Superior temporal gyrus (tissue), 1 donor: ENCODE measurements around the gene LRRC32.

ENCODE experiments used
- DNase-seq: peaks from one replicate; pipeline ENCODE4 v3.0.0-alpha.2; 2016; ENCODE audit errors: extremely low spot score

The LRRC32 gene, protein sequence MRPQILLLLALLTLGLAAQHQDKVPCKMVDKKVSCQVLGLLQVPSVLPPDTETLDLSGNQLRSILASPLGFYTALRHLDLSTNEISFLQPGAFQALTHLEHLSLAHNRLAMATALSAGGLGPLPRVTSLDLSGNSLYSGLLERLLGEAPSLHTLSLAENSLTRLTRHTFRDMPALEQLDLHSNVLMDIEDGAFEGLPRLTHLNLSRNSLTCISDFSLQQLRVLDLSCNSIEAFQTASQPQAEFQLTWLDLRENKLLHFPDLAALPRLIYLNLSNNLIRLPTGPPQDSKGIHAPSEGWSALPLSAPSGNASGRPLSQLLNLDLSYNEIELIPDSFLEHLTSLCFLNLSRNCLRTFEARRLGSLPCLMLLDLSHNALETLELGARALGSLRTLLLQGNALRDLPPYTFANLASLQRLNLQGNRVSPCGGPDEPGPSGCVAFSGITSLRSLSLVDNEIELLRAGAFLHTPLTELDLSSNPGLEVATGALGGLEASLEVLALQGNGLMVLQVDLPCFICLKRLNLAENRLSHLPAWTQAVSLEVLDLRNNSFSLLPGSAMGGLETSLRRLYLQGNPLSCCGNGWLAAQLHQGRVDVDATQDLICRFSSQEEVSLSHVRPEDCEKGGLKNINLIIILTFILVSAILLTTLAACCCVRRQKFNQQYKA

DNA sequence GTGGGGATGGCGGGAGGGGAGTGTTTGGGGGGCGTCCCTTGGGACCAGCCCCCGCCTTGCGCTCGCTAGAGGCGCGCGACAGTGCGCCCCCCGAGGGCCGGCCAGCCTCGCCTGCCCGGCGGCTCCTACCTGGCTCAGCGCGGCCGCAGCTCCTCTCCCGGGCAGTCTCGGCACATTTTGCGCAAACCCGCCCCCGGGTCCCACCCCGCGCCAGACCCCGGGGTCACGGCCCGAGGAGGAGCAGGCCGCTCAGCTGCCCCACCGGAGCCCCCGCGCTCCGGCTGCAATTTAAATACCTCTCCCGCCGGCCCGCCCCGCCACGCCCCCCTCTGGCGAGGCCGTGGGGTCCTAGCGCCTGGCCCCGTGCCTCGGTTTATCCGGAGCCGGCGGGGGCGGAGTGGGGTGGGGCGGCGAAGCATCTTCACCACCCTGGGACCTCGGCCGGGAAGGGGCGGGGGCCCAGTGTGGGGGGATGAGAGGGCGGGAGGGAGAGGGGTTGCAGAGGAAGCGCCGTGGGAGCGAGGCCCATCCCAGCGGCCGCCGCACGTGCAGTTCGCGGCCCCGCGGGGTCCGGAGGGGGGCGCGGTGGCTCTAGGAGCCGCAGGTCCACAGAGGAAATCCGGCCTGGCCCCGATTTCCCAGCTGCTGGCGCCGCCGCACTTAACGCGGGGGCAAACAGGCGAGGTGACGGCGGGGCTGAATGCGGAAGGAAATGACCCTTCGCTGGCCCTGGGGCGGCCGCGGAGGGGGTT, at the start of gene LRRC32:
Gene LRRC32, minus strand, starts transcription at position 263 of the 752 bp plus-strand sequence. CDS start 4,793 bp downstream, outside the sequence.
- DNase-seq: no peak

DNA sequence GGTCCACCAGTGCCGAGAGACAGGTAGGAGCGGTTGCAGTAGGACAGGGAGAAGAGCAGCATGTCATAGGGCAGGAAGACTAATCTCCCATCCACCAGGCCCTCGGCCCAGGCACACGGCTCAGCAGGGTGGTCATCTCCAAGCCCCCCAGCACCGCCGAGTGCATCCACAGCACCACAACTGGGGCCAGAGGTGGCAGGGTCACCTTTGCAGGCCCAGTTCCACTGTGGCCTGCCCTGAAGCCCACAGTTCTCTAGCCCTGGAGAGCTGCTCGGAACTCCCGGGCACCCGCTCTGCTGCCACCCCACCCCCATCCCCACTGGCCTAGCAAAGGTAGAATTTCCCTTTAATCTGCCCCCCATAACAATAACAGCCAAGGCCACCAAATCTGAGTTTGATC, 49.1 kb upstream of the LRRC32 start:
- DNase-seq: no peak

DNA sequence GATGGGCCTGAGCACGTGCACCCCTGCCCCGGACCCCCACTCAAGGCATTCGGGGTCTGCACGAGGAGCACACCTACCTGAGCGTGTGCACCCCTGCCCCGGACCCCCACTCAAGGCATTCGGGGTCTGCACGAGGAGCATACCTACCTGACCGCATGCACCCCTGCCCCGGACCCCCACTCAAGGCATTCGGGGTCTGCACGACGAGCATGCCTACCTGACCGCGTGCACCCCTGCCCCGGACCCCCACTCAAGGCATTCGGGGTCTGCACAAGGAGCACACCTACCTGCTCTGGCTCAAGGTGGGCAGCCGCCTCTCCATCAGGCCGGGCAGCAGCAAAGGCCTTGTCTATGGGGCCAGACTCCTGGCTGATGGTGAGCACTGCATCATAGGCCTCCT, 48.7 kb upstream of the LRRC32 start:
- DNase-seq: no peak

DNA sequence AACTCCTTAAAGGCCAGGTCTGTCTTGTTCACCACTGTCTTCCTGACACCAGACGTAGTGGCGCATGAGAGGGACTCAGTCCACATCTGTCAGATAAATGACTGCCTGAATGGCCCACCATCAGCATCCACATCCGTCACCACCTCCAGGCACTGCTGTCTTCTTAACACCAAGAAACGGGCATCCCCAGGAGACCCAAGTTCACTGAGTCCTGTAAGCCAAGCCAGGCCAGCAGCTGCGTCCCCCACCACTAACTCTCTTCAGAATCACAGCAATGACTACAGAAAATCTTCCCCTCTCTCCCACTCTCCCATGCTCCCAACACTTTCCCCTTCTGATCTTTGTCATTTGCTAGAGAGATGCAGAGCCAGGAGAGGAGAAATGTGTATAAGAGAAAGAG, 47.3 kb upstream of the LRRC32 start:
- no peak for DNase-seq

DNA sequence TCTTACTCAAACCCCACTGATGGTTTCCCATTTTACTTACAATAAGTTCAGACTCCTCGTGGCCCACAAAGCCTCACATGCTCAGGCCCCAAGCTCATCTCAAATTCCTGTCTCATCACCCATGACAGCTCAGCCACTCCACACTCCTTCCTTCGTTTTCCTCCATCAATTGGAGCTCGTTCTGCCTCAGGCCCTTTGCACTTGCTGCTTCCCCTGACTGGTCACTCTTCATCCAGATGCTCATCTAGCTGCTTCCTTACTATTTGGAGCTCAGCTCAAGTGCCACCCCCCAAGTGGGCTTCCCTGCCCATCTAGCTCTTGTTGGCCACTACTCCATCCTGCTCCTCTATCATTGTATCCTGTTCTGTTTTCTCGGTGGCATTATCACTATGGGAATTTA, 46.8 kb upstream of the LRRC32 start:
- no peak for DNase-seq

DNA sequence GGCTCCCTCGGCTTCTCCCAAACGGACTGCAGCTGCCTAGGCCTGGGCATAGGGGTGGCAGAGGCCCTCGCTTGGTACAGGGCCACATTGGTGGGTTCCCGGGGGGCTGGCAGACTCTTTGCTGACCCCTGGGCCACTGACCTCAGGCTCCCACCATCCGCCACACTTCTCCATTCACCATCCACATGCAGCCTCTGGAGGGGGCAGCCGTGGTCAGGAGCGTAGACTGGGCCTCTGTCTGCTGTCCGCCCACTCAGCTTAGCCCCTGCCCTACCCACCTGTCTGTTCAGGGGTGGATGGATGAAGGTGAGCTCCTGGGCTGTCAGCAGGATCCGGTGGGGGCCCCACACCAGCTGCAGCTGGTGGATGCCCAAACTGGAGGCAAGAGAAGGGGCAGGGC, 45.7 kb upstream of the LRRC32 start:
- DNase-seq: no peak

DNA sequence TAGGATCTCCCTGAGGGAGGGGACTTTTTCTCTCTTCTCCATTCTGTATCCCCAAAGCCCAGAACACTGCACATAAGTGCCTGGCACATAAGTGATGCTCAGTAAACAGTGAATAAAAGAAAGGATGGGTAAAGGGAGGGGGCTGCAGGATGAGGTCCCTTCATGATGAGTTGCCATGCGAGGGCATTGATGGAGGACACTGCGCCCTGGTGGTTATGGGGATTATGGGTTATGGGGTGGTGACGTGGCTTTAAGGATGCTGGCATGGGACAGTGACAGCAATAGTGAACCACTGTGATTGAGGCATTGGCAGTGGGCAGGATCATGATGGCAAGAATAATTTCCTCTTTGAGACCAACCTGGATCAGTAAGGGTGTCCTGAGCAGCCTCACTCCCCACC, 43.9 kb upstream of the LRRC32 start:
- no peak for DNase-seq

DNA sequence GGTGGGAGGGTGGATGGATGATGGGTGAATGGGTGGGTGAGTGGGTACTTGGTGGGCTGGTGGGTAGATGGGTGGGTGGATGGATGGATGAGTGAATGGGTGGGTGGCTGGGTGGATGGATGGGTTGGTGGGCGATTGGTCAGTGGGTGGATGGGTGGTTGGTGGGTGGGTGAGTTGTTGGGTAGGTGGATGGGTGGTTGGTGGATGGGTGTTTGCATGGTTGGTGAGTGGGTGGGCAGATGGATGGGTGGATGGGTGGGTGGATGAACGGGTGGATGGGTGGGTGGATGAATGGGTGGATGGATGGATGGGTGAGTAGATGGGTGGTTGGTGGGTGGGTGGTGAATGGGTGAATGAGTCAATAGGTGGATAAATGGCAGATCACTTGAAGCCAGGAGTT, 43.0 kb upstream of the LRRC32 start:
- DNase-seq: no peak

DNA sequence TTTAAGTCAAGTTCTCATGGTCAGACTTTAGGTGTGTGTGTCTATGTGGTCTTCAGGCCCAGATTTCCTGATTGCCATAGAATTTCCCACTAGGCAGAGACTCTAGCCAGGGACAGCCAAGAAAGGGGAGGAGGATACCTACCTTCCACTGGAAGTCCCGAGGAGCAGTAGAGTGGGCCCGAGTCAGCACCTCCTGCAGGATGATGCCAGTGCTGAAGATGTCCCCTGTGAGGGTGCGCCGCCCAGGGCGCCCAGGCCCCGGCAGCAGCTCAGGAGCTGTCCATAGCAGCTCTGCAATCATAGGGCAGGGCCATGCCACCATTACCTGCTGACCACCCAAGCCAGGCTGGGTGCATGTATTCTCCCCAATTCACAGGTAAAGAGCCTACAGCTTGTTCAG, 41.6 kb upstream of the LRRC32 start:
- no peak for DNase-seq

DNA sequence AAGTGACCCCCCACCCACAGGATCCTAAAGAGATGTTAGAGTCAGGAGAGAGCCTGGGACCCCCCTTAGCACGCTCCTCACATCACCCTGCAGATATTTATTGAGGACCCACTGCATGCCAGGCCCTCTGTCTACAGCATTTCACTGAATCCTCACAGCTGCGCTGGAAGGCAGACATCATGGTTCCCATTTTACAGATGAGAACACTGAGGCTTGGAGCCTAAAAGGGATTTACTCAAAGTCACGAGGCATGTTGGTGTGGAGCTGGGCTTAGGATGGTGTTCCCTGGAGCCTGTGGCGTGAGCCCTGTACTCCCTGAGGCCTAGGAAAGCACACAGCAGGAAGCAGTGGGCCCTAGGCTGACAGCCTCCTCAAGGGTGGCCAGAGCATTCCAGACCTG, 39.2 kb upstream of the LRRC32 start:
- DNase-seq: no peak

DNA sequence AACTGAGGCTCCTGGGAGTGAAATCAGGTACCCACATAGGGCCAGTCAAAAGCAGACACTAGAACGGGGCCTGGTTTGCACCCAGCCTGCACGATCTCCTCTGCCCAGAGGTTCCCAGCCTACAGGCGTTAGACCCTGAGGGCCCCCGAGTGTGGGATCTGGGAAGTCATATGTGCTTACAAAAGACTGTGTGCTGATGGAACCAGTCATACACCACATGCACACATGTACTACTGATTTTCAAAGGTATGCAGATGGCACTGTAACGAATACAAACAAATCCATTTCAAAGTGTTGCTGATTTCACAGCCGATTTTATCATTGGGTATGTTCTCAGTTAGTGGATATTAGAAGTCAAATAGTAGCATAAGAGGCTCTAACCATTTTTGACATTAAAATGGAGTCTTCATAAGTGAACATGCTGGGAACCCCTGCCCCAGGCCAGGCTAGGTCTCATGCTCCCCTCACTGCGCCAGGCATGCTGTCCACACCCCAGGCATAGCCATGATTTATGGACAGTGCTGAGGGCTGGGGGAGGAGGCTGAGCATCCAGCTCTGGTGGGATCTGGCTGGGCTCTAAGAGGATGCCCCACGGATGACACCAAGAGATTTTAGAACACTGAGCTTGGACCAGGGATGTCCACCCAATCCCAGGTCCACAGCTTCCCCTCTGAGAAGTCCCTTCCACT, 38.6 kb upstream of the LRRC32 start:
- no peak for DNase-seq

DNA sequence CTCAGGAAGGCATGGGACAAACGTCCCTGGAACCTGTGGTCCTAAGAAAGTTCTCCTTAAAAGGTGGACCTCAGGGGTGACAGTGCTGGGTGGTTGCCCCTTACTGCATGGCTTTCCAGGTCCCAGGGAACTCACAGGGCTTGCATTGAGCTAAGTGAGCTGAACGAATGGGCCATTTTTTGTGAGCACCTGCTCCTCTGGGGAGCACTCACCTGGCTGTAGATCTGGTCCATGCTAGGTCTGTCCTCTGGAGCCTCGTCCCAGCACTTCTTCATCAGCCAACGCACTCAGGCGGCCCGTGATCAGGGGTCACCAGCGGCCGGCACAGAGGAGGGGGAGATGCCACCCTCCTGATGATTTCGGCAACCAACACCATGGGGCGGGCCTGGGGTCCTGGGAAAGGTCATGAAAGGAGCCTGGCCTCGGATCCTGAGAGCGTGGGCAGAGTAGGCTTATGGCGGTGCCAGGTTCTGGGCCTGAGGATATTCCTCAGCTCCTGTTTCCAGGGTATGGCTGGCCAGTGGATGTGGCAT, 36.8 kb upstream of the LRRC32 start:
- DNase-seq: no peak

DNA sequence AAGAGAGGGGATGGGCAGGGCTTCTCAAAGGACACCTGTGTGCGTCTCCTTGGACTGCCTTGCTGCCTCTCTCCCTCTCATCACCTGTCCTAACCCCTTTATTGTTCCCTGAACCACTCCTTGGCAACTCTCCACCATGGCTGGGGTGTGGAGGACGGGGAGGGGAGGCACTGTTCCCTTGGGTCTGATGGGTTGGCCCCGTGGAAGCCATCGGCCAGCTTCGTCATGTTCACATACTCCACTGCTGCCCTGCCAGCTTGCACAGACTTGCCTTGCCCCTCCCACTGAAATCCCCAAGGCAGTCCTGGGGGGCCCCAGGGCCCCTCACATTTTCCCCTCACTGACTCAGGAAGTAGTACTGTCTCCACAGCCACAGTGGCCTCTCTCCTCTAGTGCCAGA, 36.1 kb upstream of the LRRC32 start:
- DNase-seq: no peak

DNA sequence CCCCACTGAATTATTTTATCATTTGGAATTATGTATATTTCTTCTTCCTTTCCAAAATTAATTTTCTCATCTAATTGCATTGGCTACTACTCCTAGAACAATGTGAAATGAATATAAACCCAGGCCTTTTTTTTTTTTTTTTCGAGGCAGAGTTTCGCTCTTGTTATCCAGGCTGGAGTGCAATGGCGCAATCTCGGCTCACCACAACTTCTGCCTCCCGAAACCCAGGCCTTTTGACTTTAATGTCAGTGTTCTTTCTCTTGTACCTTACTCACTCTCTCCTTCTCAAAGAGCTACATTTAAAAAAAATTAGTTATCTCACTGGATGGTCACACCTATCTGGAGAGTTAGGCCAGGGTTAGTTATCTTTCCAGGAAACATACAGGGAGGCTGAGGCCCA, 35.3 kb upstream of the LRRC32 start:
- DNase-seq: no peak

DNA sequence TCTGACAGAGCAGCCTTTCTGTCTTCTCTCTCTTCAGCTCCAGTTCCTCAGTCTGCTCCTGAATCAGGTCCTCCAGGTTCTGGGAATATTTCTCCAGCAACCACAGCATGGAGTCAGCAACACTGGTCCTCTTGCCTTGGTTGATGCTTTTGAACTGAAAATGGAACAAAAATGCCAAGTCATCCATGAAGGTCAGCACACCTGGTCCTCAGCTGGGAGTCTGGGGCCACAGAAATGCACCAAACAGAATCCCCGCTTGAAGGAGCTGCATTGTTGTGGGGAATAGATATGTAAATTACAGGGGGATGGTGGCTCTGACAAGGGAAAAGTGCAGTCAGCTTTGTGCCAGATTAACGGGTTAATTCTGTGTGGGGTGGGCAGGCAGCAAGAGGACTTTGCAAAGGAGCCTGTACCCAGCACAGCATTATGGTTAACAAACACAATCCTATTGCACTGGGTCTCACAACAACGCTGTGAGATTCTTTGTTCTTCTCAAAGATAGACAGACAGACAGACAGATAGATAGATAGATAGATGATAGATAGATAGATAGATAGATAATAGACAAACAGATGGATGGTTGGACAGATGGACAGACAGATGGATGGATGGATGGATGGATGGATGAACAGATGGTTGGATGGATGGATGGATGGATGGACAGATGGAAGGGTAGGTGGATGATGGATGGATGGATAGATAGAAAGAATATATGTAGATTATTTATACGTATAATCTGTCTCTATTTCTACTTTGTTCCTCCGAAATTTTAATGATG, 33.8 kb upstream of the LRRC32 start:
- no peak for DNase-seq

DNA sequence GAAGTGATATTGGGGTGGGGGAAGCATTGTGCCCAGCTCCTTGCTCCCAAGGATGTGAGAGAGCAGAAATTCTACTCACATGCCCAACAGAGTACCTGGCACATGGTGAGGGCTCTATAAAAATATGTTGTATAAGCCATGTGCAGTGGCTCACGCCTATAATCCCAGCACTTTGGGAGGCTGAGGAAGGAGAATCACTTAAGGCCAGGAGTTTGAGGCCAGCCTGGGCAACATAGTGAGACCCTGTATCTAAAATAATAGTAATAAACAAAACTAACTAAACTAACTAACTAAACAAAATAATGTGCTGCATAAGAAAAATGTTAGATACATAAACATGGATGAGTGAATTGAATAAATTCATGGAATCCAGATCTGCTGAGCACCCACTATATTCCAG, 33.2 kb upstream of the LRRC32 start:
- no peak for DNase-seq

DNA sequence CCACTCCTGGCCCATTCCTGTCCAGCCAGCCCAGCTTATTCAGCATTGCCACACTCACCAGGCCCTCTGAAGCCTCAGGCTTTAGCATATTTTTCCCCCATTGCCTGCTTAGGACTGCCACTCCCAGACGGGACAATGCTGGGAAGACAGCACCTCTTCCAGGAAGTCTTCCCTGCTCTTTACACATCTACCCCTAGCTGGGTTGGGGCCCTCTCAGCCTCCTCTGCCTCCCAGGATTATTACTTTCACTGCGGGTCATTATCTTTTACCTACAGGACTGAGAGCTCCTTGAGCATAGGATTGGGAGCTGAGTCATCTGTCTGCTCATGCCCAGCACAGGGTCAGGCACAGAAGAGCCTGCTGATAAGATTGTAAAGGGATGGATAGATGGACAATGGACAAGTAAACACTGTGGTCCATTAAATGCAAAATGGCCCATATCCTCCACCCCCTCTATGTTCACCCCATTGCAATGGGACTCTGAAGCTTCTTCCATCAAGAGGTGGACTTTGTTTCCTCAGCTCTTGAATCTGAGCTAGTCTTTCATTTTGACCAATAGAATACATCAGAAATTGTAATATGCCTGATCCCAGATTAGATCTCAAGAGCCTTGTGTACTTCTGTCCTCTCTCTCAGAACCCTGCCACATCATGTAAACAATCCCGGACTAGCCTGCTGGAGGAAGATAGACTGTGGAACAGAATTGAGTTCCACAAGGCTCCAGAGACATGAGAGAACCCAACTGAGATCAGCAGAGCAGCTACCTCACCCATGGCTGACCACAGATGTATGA, 32.0 kb upstream of the LRRC32 start:
- no peak for DNase-seq

DNA sequence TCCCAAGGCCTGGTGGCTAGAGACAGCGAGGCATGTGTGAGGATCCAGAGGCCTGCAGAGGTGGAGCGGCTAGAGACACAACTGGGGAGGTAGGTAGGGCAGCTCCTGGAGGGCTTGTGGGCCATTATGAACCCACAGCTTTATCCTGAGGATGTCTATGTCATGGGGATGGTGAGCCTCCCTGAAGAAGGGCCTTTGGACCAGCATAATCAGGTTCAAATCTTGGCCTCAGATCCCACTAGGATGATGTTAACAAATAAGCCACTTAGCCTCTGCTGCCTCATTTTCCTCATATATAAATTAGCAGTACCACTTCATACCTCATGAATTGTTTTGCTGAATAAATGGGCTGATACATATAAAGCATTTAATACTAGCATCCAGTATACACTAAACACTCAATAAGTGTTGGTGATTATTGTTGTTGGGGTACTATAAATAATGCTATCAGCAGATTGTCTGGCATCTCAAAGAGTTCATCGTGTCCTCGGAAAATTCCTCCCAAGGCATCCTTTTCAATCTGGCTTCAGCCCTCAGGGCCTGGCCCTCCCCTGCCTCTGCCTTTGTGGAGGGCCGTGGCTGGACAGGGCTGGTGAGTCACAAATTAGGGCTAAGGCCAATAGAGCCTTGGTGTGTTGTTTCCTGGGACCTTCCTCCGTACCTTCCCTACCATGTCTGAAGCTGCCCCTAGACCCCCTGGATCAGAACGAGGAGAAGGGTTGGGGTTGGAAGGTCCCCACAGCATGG, 30.9 kb upstream of the LRRC32 start:
- DNase-seq: no peak
